ENCODE data around the gene MYOM1.

GRCh38 chr18:3040881-3041280 lies 178.9 kb downstream of the MYOM1 start:
- TF ChIP-seq GATA2 (IDR thresholded peaks at IDR 0.05; ENCODE audit: low read depth, low read length) (no peak), GATA3 (IDR thresholded peaks at IDR 0.05; ENCODE audit: low read depth, low read length) (no peak)

Measured in SH-SY5Y (cell line).